Testis (tissue), 3 donors: ENCODE results near the gene DDN. TPM values are rescaled to one million over a fixed set of nuclear protein-coding genes. Genes with fewer than 3 reads are reported as not detected.

Experiments
- DNase-seq: peaks from one replicate; pipeline ENCODE4 v3.0.0-alpha.2; 2019
- H3K27ac ChIP-seq, 2 donors: fragments of 200-600 bp; sonication (generic); one replicate each; pipeline ENCODE4 v1.5.1; 2019
- H3K27me3 ChIP-seq: fragments of 200-600 bp; sonication (generic); one replicate; pipeline ENCODE4 v1.5.1; 2019
- H3K36me3 ChIP-seq: fragments of 200-600 bp; sonication (generic); one replicate; pipeline ENCODE4 v1.5.1; 2017; ENCODE audit warnings: low read depth; ENCODE audit errors: missing control alignments
- H3K4me1 ChIP-seq: fragments of 200-600 bp; sonication (generic); one replicate; pipeline ENCODE4 v1.5.1; 2019
- H3K4me3 ChIP-seq, 2 donors: fragments of 200-600 bp; sonication (generic); one replicate each; pipeline ENCODE4 v1.5.1; 2017 to 2019
- H3K9me3 ChIP-seq: fragments of 200-600 bp; sonication (generic); one replicate; pipeline ENCODE4 v1.5.1; 2017
- CTCF ChIP-seq, 3 experiments: fragments of 450-650 bp in 2 of 3; fragments of 200-600 bp in 1 of 3; sonication (generic) in 1 of 3; IDR thresholded peaks; one replicate each; pipeline ENCODE4 v1.5.1; 2016 to 2019; ENCODE audit warnings: antibody characterized with exemption in 3 of 3, mild to moderate bottlenecking in 2 of 3, moderate library complexity in 1 of 3
- POLR2A ChIP-seq: fragments of 450-650 bp; IDR thresholded peaks from one replicate; pipeline ENCODE4 v1.6.1; 2017; ENCODE audit warnings: antibody characterized with exemption, mild to moderate bottlenecking, moderate library complexity
- WGBS, 2 donors: methylation state at CpG; one replicate each; pipeline ENCODE4 v1.1.5; 2018; 5-methylcytosine and 5-hydroxymethylcytosine counted together
- intact Hi-C: fragments of 100-400 bp; cut with DNase I; formaldehyde crosslinking; loops from one replicate; pipeline ENCODE4 v1.15.1; 2023; ENCODE audit warnings: low total_unique reads
- polyA plus RNA-seq: library from polyadenylated mRNA; stranded (reverse); fragments of 350-450 nt; fragmentation: Illumina TruSeq; extraction: RNeasy Lipid Tissue Mini Kit (QIAGEN cat#74804); gene quantifications from one replicate; pipeline ENCODE4 v1.2.3, GENCODE V29; 2014; ENCODE audit warnings: low read depth, low replicate concordance; ENCODE audit not compliant: insufficient read depth
- total RNA-seq, 2 donors: library from RNA; depleted of rRNA; stranded (reverse); fragments of >200 nt; gene quantifications; one replicate each; pipeline ENCODE4 v1.2.3, GENCODE V29; 2016

DDN gene
- total and polyA plus RNA-seq, 3 donors from 2014 or later, result 0.31 to 0.96 (median 0.55) TPM

- no peaks in the 10 kb centered on the region for H3K36me3 ChIP-seq
- WGBS, 2 donors, result 79 to 93% methylated on average over 1 of the region's 1 CpG
- intact Hi-C loops, result no loop called here
- no peak overlapping the region for H3K4me3 ChIP-seq
- H3K27ac ChIP-seq, result no peak overlapping the region
- no peaks in the 10 kb centered on the region for H3K9me3 ChIP-seq
- TF ChIP-seq POLR2A (no peak), CTCF (IDR thresholded peaks at IDR 0.05) (no peak)
- no peak for DNase-seq
- H3K4me1 ChIP-seq, result no peaks in the 10 kb centered on the region
- H3K27me3 ChIP-seq, result no peaks in the 10 kb centered on the region
These were observed 9.8 kb upstream of the DDN start for GRCh38 chr12:49008943-49009342.

- no peaks in the 10 kb centered on the region for H3K27me3 ChIP-seq
- intact Hi-C loops, result no loop called here
- no peak overlapping the region for H3K27ac ChIP-seq
- peaks cover 26% of the 10 kb centered on the region for H3K4me1 ChIP-seq
- WGBS, 2 donors, result 76 to 88% methylated on average over 2 of the region's 2 CpGs
- TF ChIP-seq POLR2A (no peak), CTCF (IDR thresholded peaks at IDR 0.05) (no peak)
- no peaks in the 10 kb centered on the region for H3K9me3 ChIP-seq
- DNase-seq, result no peak
- H3K4me3 ChIP-seq, result no peak overlapping the region
- no peaks in the 10 kb centered on the region for H3K36me3 ChIP-seq
These were observed 1.2 kb upstream of the DDN start for GRCh38 chr12:49000346-49000745.

- Histone ChIP-seq H3K4me1 (peaks cover 26% of the 10 kb centered on the region), H3K27ac (no peak overlapping the region), H3K4me3 (peak overlapping the region; percentile 21 to 30), H3K27me3 (no peaks in the 10 kb centered on the region), H3K36me3 (no peaks in the 10 kb centered on the region), H3K9me3 (no peaks in the 10 kb centered on the region)
- WGBS, 2 donors, result 2% methylated on average over 37 of the region's 48 CpGs; no CpG with 5 or more reads in 1 of the 2 donors
- TF ChIP-seq CTCF (IDR thresholded peaks at IDR 0.05) (no peak), POLR2A (no peak)
- intact Hi-C loops, result no loop called here
- no peak for DNase-seq
These were observed 450 bp downstream of the DDN start for GRCh38 chr12:48998497-48999353.

- no peak for DNase-seq
- no peaks in the 10 kb centered on the region for H3K36me3 ChIP-seq
- H3K27ac ChIP-seq, result no peak overlapping the region
- peaks cover 26% of the 10 kb centered on the region for H3K4me1 ChIP-seq
- no peak for TF ChIP-seq POLR2A
- no peak for TF ChIP-seq CTCF (IDR thresholded peaks at IDR 0.05)
- no peaks in the 10 kb centered on the region for H3K27me3 ChIP-seq
- H3K4me3 ChIP-seq, result peak overlapping the region; percentile 21 to 30
- WGBS, 2 donors, result 3 to 5% methylated on average over 15 to 33 of the region's 57 CpGs
- intact Hi-C loops, result no loop called here
- no peaks in the 10 kb centered on the region for H3K9me3 ChIP-seq
These were observed 1.3 kb downstream of the DDN start for GRCh38 chr12:48997719-48998496.
